HEK293 (cell line): Measurements from ENCODE around the gene MPHOSPH9.

Experiments used
- CTCF ChIA-PET: fragments of 350-600 bp; formaldehyde crosslinking; extraction: SDS; loops from one replicate; lab custom pipeline; 2021; ENCODE audit warnings: antibody characterized with exemption; lab: Yijun Ruan, JAX
- POLR2A ChIA-PET: fragments of 300-600 bp; formaldehyde crosslinking; extraction: SDS; loops from one replicate; lab custom pipeline; 2020; ENCODE audit warnings: antibody characterized with exemption, inconsistent platforms; lab: Yijun Ruan, JAX
- H3K27ac ChIP-seq: fragments of 200-500 bp; sonication (Bioruptor generic); 2 replicates; pipeline ENCODE4 v1.5.1; 2014; ENCODE audit warnings: low read depth, low read length, control low read depth, inconsistent platforms; ENCODE audit errors: extremely low read depth
- H3K36me3 ChIP-seq, 2 experiments: fragments of 200-500 bp in 1 of 2; sonication (Bioruptor generic) in 1 of 2; 1 replicate in 1 of 2; 2 replicates in 1 of 2; pipeline ENCODE4 v1.5.1; 2014 to 2017; ENCODE audit warnings: inconsistent platforms in 2 of 2, low read length in 2 of 2; ENCODE audit not compliant: control insufficient read depth in 2 of 2, insufficient read depth in 1 of 2
- H3K4me1 ChIP-seq: fragments of 200-500 bp; sonication (Bioruptor generic); 2 replicates; pipeline ENCODE4 v1.5.1; 2014; ENCODE audit warnings: mild to moderate bottlenecking, low read length, inconsistent platforms; ENCODE audit not compliant: control insufficient read depth, insufficient read depth
- H3K4me3 ChIP-seq: 2 replicates; pipeline ENCODE4 v1.5.1; 2011; ENCODE audit warnings: low read depth, mild to moderate bottlenecking, control low read depth, low read length, moderate library complexity
- H3K9me3 ChIP-seq: fragments of 200-500 bp; sonication (Bioruptor generic); 2 replicates; pipeline ENCODE4 v1.5.1; 2014; ENCODE audit warnings: low read depth, low read length, inconsistent platforms; ENCODE audit not compliant: control insufficient read depth, insufficient read depth
- GLIS1 ChIP-seq: fragments of 450-650 bp; formaldehyde crosslinking; IDR thresholded peaks from 2 replicates; pipeline ENCODE4 v1.5.1; 2016; ENCODE audit warnings: missing biosample characterization, missing genetic modification characterization
- GLIS2 ChIP-seq: fragments of 450-650 bp; formaldehyde crosslinking; IDR thresholded peaks from 2 replicates; pipeline ENCODE4 v1.5.1; 2016; ENCODE audit warnings: missing biosample characterization, missing genetic modification characterization
- KLF16 ChIP-seq: fragments of 450-650 bp; formaldehyde crosslinking; IDR thresholded peaks from 2 replicates; pipeline ENCODE4 v1.5.1; 2017; ENCODE audit warnings: missing biosample characterization, missing genetic modification characterization
- MZF1 ChIP-seq: fragments of 450-650 bp; formaldehyde crosslinking; IDR thresholded peaks from 2 replicates; pipeline ENCODE4 v1.5.1; 2017; ENCODE audit warnings: missing biosample characterization, missing genetic modification characterization, borderline replicate concordance
- PRDM6 ChIP-seq: fragments of 450-650 bp; formaldehyde crosslinking; IDR thresholded peaks from 2 replicates; pipeline ENCODE4 v1.5.1; 2017; ENCODE audit warnings: missing biosample characterization, missing genetic modification characterization
- SP2 ChIP-seq: fragments of 450-650 bp; formaldehyde crosslinking; IDR thresholded peaks from 2 replicates; pipeline ENCODE4 v1.5.1; 2016; ENCODE audit warnings: missing biosample characterization, missing genetic modification characterization
- SP3 ChIP-seq: fragments of 450-650 bp; formaldehyde crosslinking; IDR thresholded peaks from 2 replicates; pipeline ENCODE4 v1.5.1; 2016; ENCODE audit warnings: missing biosample characterization, missing genetic modification characterization
- ZBTB7A ChIP-seq: fragments of 450-650 bp; formaldehyde crosslinking; IDR thresholded peaks from 2 replicates; pipeline ENCODE4 v1.5.1; 2016; ENCODE audit warnings: low read depth, missing biosample characterization, missing genetic modification characterization
- ZBTB8A ChIP-seq: fragments of 450-650 bp; formaldehyde crosslinking; IDR thresholded peaks from 2 replicates; pipeline ENCODE4 v1.5.1; 2016; ENCODE audit warnings: missing biosample characterization, missing genetic modification characterization
- ZNF112 ChIP-seq: fragments of 450-650 bp; formaldehyde crosslinking; IDR thresholded peaks from 2 replicates; pipeline ENCODE4 v1.5.0; 2017; ENCODE audit warnings: missing biosample characterization, missing genetic modification characterization
- ZNF19 ChIP-seq: fragments of 450-650 bp; formaldehyde crosslinking; IDR thresholded peaks from 2 replicates; pipeline ENCODE4; 2016; ENCODE audit warnings: missing biosample characterization, missing genetic modification characterization, low read depth
- ZNF248 ChIP-seq: fragments of 450-650 bp; formaldehyde crosslinking; IDR thresholded peaks from 2 replicates; pipeline ENCODE4 v1.5.1; 2017; ENCODE audit warnings: missing biosample characterization, missing genetic modification characterization
- ZNF366 ChIP-seq: fragments of 450-650 bp; formaldehyde crosslinking; conservative IDR thresholded peaks from 2 replicates; pipeline ENCODE4 v1.5.1; 2016; ENCODE audit warnings: missing biosample characterization, missing genetic modification characterization
- ZNF561 ChIP-seq: fragments of 450-650 bp; IDR thresholded peaks from 2 replicates; pipeline ENCODE4 v1.5.1; 2018; ENCODE audit warnings: missing biosample characterization, missing genetic modification characterization, borderline replicate concordance
- ZNF610 ChIP-seq: fragments of 450-650 bp; formaldehyde crosslinking; IDR thresholded peaks from 2 replicates; pipeline ENCODE4 v1.5.1; 2016; ENCODE audit warnings: missing biosample characterization, missing genetic modification characterization, borderline replicate concordance
- ZNF624 ChIP-seq: fragments of 450-650 bp; formaldehyde crosslinking; IDR thresholded peaks from 2 replicates; pipeline ENCODE4 v1.5.1; 2017; ENCODE audit warnings: missing biosample characterization, missing genetic modification characterization
- ZNF639 ChIP-seq: fragments of 450-650 bp; formaldehyde crosslinking; IDR thresholded peaks from 2 replicates; pipeline ENCODE4 v1.5.1; 2016; ENCODE audit warnings: missing biosample characterization, missing genetic modification characterization
- ZNF776 ChIP-seq: fragments of 450-650 bp; formaldehyde crosslinking; IDR thresholded peaks from 2 replicates; pipeline ENCODE4 v1.5.0; 2017; ENCODE audit warnings: missing biosample characterization, missing genetic modification characterization, borderline replicate concordance
- ZNF777 ChIP-seq: fragments of 450-650 bp; formaldehyde crosslinking; IDR thresholded peaks from 2 replicates; pipeline ENCODE4 v1.5.1; 2017; ENCODE audit warnings: missing biosample characterization, missing genetic modification characterization, borderline replicate concordance
- ZNF791 ChIP-seq: fragments of 450-650 bp; formaldehyde crosslinking; IDR thresholded peaks from 2 replicates; pipeline ENCODE4 v1.5.1; 2016; ENCODE audit warnings: missing biosample characterization, missing genetic modification characterization
- ZSCAN16 ChIP-seq: fragments of 450-650 bp; formaldehyde crosslinking; IDR thresholded peaks from 2 replicates; pipeline ENCODE4 v1.5.1; 2016; ENCODE audit warnings: missing biosample characterization, missing genetic modification characterization
- TF ChIP-seq, protein P1 (sequence below): fragments of 450-650 bp; formaldehyde crosslinking; IDR thresholded peaks from 2 replicates; pipeline ENCODE4 v1.5.1; 2016; ENCODE audit warnings: missing biosample characterization, missing genetic modification characterization
- TF ChIP-seq, protein P2 (sequence below): fragments of 450-650 bp; formaldehyde crosslinking; IDR thresholded peaks from 2 replicates; pipeline ENCODE4 v1.5.1; 2016; ENCODE audit warnings: missing biosample characterization, missing genetic modification characterization
- TF ChIP-seq, protein P3 (sequence below): fragments of 450-650 bp; formaldehyde crosslinking; IDR thresholded peaks from 2 replicates; pipeline ENCODE4 v1.5.1; 2016; ENCODE audit warnings: missing biosample characterization, missing genetic modification characterization
- TF ChIP-seq, protein P4 (sequence below): IDR thresholded peaks from 2 replicates; pipeline ENCODE4 v1.6.1; 2011; ENCODE audit warnings: mild to moderate bottlenecking, low read depth, low read length, borderline replicate concordance

The MPHOSPH9 gene

GRCh38 chr12:123271001-123271668 lies 38.2 kb upstream of the MPHOSPH9 start (continued):
- TF ChIP-seq PRDM6 (tag by site-specific recombination) (no peak), ZNF19 (tag by site-specific recombination) (no peak), ZSCAN16 (tag by site-specific recombination) (no peak)

DNA sequence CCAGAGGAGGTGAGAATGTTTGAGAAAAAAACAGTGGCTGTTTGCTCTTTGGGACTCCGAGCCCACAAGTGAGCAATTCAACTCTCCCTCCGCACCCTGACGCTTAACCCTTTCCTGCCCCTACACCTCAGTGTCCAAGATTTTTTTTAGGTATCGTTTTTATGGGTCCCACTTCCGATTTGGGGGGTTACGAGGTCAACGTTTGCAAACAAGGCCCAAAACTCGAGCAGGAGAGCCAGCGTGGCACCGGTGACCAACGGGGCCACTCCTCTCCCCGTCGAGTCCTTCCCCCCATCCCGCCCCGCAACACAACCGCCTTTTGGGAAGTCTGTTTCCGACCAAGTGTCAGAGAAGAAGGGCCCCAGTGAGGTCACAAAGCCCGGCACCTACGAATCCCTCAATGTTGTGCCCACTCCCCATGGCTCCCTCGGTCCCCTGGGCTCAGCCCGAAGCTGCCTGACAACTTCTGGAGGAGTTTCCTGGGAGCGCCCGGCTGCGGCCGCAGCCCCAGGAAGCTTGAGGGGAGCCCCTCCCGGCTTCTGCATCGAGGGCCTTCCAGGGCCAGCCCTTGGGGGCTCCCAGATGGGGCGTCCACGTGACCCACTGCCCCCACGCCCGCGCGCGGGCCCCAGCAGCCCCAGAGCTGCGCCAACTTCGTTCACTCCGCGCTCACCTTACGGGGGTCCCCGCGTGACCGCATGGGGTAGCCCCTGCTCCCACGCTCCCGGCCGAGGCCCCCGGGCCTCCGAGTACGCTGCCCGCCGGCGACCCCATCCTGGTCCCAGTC lies 37.5 kb upstream of the MPHOSPH9 start:
- Histone ChIP-seq H3K4me3 (peak overlapping the region; percentile 83), H3K36me3 (peaks cover 0 to 35% of the 10 kb centered on the region in 2 experiments; a peak in 1 of 3 replicates), H3K27ac (peak overlapping the region; percentile 96), H3K9me3 (no peaks in the 10 kb centered on the region), H3K4me1 (peaks cover 6% of the 10 kb centered on the region)
- POLR2A ChIA-PET: interaction anchor here (1.6 kb wide), 2 partner anchors 19 to 37 kb away, joined by 4 read pairs; partner anchors contain the start of genes MPHOSPH9 and MTRFR
- CTCF ChIA-PET: interaction anchor here (0.5 to 1.1 kb wide), 5 partner anchors 10 to 398 kb away, joined by 3 to 4 read pairs (median 3); no protein-coding TSS in a partner anchor
- 0 out of 2 replicates have a peak, but pooled peaks have one; percentile 23 for TF ChIP-seq ZBTB7A (tag by site-specific recombination)
- 0 out of 2 replicates have a peak, but pooled peaks have one; percentile 16 for TF ChIP-seq ZNF366 (tag by site-specific recombination)
- TF ChIP-seq SP3 (tag by site-specific recombination): peak; percentile 45
- TF ChIP-seq ZNF791: no peak
- TF ChIP-seq, protein P1, sequence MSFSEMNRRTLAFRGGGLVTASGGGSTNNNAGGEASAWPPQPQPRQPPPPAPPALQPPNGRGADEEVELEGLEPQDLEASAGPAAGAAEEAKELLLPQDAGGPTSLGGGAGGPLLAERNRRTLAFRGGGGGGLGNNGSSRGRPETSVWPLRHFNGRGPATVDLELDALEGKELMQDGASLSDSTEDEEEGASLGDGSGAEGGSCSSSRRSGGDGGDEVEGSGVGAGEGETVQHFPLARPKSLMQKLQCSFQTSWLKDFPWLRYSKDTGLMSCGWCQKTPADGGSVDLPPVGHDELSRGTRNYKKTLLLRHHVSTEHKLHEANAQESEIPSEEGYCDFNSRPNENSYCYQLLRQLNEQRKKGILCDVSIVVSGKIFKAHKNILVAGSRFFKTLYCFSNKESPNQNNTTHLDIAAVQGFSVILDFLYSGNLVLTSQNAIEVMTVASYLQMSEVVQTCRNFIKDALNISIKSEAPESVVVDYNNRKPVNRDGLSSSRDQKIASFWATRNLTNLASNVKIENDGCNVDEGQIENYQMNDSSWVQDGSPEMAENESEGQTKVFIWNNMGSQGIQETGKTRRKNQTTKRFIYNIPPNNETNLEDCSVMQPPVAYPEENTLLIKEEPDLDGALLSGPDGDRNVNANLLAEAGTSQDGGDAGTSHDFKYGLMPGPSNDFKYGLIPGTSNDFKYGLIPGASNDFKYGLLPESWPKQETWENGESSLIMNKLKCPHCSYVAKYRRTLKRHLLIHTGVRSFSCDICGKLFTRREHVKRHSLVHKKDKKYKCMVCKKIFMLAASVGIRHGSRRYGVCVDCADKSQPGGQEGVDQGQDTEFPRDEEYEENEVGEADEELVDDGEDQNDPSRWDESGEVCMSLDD (tag by site-specific recombination): peak; percentile 60
- TF ChIP-seq MZF1: no peak
- no peak for TF ChIP-seq ZNF624 (tag by site-specific recombination)
- peak; percentile 93 for TF ChIP-seq ZBTB8A
- TF ChIP-seq ZNF776 (tag by site-specific recombination): no peak
- no peak for TF ChIP-seq ZNF639 (tag by site-specific recombination)
- TF ChIP-seq, protein P2, sequence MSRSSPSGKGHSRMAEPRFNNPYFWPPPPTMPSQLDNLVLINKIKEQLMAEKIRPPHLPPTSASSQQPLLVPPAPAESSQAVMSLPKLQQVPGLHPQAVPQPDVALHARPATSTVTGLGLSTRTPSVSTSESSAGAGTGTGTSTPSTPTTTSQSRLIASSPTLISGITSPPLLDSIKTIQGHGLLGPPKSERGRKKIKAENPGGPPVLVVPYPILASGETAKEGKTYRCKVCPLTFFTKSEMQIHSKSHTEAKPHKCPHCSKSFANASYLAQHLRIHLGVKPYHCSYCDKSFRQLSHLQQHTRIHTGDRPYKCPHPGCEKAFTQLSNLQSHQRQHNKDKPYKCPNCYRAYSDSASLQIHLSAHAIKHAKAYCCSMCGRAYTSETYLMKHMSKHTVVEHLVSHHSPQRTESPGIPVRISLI (tag by site-specific recombination): peak; percentile 56; the same call in 1 of the 2 replicates
- TF ChIP-seq GLIS2 (tag by site-specific recombination): peak; percentile 91
- 0 out of 2 replicates have a peak, but pooled peaks have one; percentile 37 for TF ChIP-seq ZNF561 (tag by site-specific recombination)
- TF ChIP-seq SP2: peak; percentile 37; the same call in 1 of the 2 replicates
- TF ChIP-seq, protein P3, sequence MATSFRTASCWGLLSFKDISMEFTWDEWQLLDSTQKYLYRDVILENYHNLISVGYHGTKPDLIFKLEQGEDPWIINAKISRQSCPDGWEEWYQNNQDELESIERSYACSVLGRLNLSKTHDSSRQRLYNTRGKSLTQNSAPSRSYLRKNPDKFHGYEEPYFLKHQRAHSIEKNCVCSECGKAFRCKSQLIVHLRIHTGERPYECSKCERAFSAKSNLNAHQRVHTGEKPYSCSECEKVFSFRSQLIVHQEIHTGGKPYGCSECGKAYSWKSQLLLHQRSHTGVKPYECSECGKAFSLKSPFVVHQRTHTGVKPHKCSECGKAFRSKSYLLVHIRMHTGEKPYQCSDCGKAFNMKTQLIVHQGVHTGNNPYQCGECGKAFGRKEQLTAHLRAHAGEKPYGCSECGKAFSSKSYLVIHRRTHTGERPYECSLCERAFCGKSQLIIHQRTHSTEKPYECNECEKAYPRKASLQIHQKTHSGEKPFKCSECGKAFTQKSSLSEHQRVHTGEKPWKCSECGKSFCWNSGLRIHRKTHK (tag by site-specific recombination): no peak
- TF ChIP-seq ZNF610: no peak
- no peak for TF ChIP-seq ZNF777 (tag by site-specific recombination)
- TF ChIP-seq GLIS1: peak; percentile 15; the same call in 1 of the 2 replicates
- peak; percentile 32; the same call in 1 of the 2 replicates for TF ChIP-seq KLF16 (tag by site-specific recombination)
- TF ChIP-seq, protein P4, sequence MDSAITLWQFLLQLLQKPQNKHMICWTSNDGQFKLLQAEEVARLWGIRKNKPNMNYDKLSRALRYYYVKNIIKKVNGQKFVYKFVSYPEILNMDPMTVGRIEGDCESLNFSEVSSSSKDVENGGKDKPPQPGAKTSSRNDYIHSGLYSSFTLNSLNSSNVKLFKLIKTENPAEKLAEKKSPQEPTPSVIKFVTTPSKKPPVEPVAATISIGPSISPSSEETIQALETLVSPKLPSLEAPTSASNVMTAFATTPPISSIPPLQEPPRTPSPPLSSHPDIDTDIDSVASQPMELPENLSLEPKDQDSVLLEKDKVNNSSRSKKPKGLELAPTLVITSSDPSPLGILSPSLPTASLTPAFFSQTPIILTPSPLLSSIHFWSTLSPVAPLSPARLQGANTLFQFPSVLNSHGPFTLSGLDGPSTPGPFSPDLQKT: no peak
- no peak for TF ChIP-seq ZNF112
- no peak for TF ChIP-seq ZNF248
